Stimulated activated CD8-positive, alpha-beta memory T cell treated with anti-CD3 and anti-CD28 coated beads, Interleukin-12 subunit alpha, Interleukin-12 subunit beta, amount 100 ng/mL, for 24 hours (primary cell): Measurements from ENCODE around the gene CAMTA1.
"Not testable (repeated sequence)": the region's sequence is repeated elsewhere in the genome, so short reads cannot be mapped to it uniquely, and the experiment has no call there.

Experiments used
- DNase-seq: peaks from one replicate; pipeline ENCODE4 v3.0.0-alpha.2; 2020; ENCODE audit errors: extremely low read depth

Gene CAMTA1

GRCh38 chr1:7690496-7691182 lies 905.4 kb downstream of the CAMTA1 start:
- DNase-seq, result no peak

GRCh38 chr1:7691576-7691975 lies 906.3 kb downstream of the CAMTA1 start:
- DNase-seq, result no peak

GRCh38 chr1:7692005-7692404 lies 906.8 kb downstream of the CAMTA1 start:
- no peak for DNase-seq

- DNase-seq, result not testable (repeated sequence)
These were observed 907.8 kb downstream of the CAMTA1 start for GRCh38 chr1:7693037-7693436.

- DNase-seq, result no peak
These were observed 908.4 kb downstream of the CAMTA1 start for GRCh38 chr1:7693662-7694061.

GRCh38 chr1:7694600-7695496 lies 909.6 kb downstream of the CAMTA1 start:
- DNase-seq, result no peak

- DNase-seq, result no peak
These were observed 910.4 kb downstream of the CAMTA1 start for GRCh38 chr1:7695497-7696117.

GRCh38 chr1:7698641-7699040 lies 913.4 kb downstream of the CAMTA1 start:
- DNase-seq, result no peak

- no peak for DNase-seq
These were observed 917.1 kb downstream of the CAMTA1 start for GRCh38 chr1:7702365-7702764.

- no peak for DNase-seq
These were observed 918.3 kb downstream of the CAMTA1 start for GRCh38 chr1:7703321-7704213.

GRCh38 chr1:7704214-7705047 lies 919.2 kb downstream of the CAMTA1 start:
- peak; percentile 76 for DNase-seq

GRCh38 chr1:7705048-7705907 lies 920.0 kb downstream of the CAMTA1 start:
- DNase-seq, result no peak

- DNase-seq, result no peak
These were observed 920.6 kb downstream of the CAMTA1 start for GRCh38 chr1:7705908-7706216.

GRCh38 chr1:7707527-7707926 lies 922.3 kb downstream of the CAMTA1 start:
- no peak for DNase-seq

- DNase-seq, result not testable (repeated sequence)
These were observed 922.8 kb downstream of the CAMTA1 start for GRCh38 chr1:7708065-7708464.

- DNase-seq, result no peak
These were observed 925.6 kb downstream of the CAMTA1 start for GRCh38 chr1:7710859-7711258.

GRCh38 chr1:7712731-7713323 lies 927.6 kb downstream of the CAMTA1 start:
- no peak for DNase-seq

GRCh38 chr1:7716506-7716905 lies 931.3 kb downstream of the CAMTA1 start:
- DNase-seq, result no peak

- no peak for DNase-seq
These were observed 932.6 kb downstream of the CAMTA1 start for GRCh38 chr1:7717748-7718368.
